HG03378 (cell line): ENCODE measurements around the gene MCM9.
"Not testable (repeated sequence)": the region's sequence is repeated elsewhere in the genome, so short reads cannot be mapped to it uniquely, and the experiment has no call there.

Source experiments
- ATAC-seq: cut with Tn5 transposase; IDR thresholded peaks from one replicate; pipeline ENCODE4 v1.9.1; 2021; ENCODE audit warnings: mild to moderate bottlenecking, moderate library complexity; ENCODE audit not compliant: unreplicated experiment

Gene MCM9

DNA sequence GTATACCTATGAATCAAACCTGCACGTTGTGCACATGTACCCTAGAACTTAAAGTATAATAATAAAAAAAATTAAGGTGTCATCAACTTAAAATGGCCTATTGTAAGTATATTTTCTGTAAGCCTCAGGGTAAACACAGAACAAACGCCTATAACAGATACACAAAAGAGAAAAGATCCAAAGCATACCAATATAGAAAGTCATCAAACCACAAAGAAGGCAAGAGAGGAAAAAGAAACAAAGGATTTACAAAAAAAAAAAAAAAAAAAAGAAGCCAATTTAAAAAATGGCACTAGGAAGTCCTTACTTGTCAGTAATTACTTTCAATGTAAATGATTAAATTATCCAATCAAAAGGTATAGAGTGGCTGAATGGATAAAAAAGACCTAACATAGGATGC lies 65.6 kb downstream of the MCM9 start:
- no peak for ATAC-seq

GRCh38 chr6:118868901-118869300 lies 66.1 kb downstream of the MCM9 start:
- ATAC-seq = not testable (repeated sequence)

GRCh38 chr6:118867181-118867580 lies 67.8 kb downstream of the MCM9 start:
- no peak for ATAC-seq

DNA sequence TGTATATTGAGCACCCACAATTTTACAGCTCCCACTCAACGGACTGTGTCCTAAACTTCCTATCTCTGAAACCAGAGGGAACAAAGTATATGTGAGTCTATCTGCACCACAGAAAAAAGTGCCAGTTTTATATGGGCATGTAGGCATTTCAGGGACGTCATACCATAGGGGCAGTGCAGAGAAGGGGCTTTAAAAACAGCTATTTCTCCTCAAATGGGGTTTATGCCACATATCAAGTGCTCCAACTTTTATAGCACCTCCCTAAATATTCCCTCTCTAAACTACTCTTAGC lies 69.9 kb downstream of the MCM9 start:
- ATAC-seq = peak; percentile 29

- peak; percentile 39 for ATAC-seq
Measured at GRCh38 chr6:118864341-118865099, 70.4 kb downstream of the MCM9 start.

DNA sequence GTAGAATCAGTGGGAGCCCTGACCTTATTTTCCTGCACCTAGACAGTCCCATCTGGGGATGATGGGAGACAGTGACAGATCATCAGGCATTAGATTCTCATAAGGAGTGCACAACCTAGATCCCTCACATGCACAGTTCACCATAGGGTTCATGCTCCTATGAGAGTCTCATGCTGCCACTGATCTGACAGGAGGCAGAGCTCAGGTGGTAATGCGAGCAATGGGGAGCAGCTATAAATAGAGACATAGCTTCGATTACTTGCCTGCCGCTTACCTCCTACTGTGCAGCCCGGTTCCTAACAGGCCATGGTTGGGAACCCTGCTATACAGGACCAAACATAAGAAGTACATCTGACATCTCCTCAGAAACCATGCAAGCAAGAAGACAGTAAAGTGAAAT lies 72.5 kb downstream of the MCM9 start:
- ATAC-seq = no peak

- ATAC-seq = no peak
Measured at GRCh38 chr6:118860880-118861279, 74.1 kb downstream of the MCM9 start.

GRCh38 chr6:118860363-118860762 lies 74.6 kb downstream of the MCM9 start:
- no peak for ATAC-seq

DNA sequence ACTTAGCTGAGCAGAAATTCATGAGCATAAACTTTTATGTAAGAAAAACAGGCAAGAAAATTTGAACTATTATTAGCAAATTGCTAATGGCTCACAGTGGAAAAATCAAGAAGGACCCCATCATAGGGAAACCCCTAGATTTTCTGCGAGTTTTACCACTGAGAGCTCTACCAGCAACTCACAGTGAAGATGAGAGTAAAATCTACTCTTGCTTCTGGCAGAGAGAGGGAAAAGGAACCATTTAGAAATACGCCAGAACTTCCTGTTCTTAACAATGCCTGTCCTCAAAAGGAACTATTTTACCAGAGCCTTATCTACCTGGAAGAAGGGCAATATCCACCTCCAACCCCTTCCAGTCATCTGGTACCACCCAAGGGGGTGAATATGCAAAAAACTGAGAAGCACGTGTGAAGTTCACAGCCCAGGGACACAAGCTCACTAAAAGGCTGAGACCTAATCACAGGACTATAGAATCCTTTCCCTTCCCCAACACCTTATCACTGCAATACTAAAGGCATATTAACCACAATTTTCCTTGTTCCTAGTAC lies 75.4 kb downstream of the MCM9 start:
- ATAC-seq = peak; percentile 65

- ATAC-seq = no peak
Measured at GRCh38 chr6:118856301-118856700, 78.7 kb downstream of the MCM9 start.

GRCh38 chr6:118853408-118853807 lies 81.6 kb downstream of the MCM9 start:
- no peak for ATAC-seq

GRCh38 chr6:118844915-118845314 lies 90.0 kb downstream of the MCM9 start:
- peak; percentile 57 for ATAC-seq

GRCh38 chr6:118843685-118844390 lies 91.1 kb downstream of the MCM9 start:
- ATAC-seq = peak; percentile 96

GRCh38 chr6:118830691-118831090 lies 104.3 kb downstream of the MCM9 start:
- no peak for ATAC-seq

DNA sequence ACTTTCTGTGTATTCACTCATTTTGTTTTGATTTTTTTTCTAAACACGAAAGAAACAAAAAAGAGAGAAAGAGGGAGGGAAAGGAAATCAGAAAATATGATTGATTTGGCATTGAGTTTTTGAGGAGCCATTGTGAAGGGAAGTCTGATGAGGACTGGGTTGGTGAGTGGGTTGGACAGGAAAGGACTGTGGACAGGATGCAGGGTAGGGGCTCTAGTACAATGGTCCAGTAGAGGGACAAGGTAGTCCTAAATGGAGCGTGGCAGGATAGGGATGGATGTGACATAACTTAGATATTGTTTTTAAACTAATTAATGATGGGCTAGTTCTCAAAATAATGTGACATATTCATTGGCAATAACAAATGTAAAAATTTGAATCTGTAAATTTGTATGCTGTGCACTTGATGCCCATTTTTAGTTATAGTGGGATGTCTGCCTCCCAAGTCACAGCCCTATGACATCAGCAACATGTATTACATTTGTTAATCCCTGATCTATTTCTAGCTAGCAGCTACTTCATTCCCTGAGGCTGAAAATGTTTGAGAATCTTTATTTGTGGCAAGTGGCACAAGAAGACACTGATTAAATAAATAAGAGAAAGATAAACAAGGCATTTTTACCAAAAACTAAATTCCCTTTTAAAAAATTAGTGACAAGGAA lies 105.0 kb downstream of the MCM9 start:
- no peak for ATAC-seq

DNA sequence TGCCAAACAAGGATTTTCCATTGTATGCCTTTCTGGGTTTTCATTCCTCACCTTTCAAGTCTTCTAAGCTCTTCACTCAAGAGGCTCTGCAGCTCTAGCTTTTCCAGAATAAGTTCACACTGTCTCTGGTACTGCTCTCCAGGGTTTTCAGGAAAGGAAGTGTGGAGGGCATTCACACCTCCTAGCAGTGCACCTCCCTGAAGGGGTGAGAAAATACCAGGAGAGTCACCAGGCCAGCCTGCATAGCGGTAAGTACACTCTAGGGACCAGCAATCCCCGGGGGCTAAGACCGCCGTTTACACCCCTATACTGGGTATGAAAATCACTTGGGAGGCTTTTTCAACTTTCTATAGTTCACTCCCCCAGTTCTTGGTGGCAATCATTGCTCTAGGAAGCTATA lies 108.9 kb downstream of the MCM9 start:
- no peak for ATAC-seq

GRCh38 chr6:118825661-118826060 lies 109.3 kb downstream of the MCM9 start:
- no peak for ATAC-seq

GRCh38 chr6:118815495-118815894 lies 119.5 kb downstream of the MCM9 start:
- no peak for ATAC-seq

DNA sequence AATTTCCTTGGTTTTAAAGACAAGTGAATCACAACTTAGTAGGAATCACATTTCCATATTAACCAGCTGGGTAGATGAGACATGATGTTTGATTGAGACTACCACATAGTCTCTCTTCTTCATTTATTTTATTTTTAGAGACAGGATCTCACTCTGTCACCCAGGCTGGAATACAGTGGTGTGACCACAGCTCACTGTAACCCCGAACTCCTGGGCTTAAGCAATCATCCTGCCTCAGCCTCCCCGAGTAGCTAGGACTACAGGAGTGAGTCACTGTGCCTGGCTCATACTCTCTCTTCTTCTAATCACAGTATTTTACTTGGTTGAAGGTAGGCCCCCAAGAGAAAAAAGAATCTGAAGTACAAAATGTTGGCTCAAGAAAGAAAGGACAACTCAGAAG lies 121.2 kb downstream of the MCM9 start:
- no peak for ATAC-seq

- ATAC-seq = no peak
Measured at GRCh38 chr6:118812970-118813369, 122.0 kb downstream of the MCM9 start.

DNA sequence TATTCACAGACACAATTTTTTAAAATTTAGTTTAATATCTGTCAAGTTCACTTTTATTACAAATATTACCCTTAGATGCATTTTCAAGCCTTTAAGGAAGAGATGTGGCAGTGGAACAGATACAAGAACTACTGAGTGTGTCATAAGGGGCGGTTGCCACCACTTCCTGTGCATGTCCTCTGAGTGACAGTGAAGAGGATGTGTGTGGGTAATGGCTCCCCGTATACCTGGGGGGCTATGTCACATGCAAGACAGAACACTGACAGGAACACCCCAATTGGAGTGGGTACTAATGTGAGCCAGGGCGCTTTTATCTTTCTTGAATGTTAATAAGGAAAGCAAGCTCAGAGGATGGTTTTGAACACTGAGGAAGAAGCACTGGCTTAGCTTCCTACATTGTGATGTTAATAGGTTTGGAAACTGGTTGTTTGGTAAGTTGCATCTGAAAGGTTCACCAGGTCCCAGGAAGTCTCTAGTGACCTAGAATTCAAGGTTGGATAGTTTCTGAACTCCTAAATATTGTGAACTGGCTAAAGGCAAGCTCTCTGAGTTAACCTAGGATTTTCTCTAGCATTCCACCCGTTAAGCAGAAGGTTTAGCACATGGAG lies 124.4 kb downstream of the MCM9 start:
- ATAC-seq = peak; percentile 94
